CD4-positive, alpha-beta T cell treated with Interleukin-21 for 1 hour (primary cell): Measurements from ENCODE around the gene TCP11L2.
"Not testable (repeated sequence)": the region's sequence is repeated elsewhere in the genome, so short reads cannot be mapped to it uniquely, and the experiment has no call there.

Source experiments
- DNase-seq: peaks from one replicate; pipeline ENCODE4 v3.0.0-alpha.2; 2020

TCP11L2 gene

DNA sequence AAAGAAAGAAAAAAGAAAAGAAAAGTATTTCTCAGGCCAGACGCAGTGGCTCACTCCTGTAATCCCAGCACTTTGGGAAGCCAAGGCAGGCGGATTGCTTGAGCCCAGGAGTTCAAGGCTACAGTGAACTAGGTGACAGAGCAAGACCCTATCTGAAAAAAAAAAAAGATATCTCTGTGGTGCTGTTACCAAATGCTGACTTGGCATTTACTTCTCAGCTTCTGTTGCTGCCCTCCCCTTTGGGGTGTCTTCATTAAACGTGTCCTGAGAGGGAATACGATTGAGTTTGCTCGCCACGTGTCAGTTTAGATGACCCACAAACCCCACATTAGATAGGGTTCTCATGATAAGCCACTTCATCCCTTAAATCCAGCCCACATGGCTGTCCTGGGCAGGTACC lies 50.6 kb downstream of the TCP11L2 start:
- DNase-seq: no peak

DNA sequence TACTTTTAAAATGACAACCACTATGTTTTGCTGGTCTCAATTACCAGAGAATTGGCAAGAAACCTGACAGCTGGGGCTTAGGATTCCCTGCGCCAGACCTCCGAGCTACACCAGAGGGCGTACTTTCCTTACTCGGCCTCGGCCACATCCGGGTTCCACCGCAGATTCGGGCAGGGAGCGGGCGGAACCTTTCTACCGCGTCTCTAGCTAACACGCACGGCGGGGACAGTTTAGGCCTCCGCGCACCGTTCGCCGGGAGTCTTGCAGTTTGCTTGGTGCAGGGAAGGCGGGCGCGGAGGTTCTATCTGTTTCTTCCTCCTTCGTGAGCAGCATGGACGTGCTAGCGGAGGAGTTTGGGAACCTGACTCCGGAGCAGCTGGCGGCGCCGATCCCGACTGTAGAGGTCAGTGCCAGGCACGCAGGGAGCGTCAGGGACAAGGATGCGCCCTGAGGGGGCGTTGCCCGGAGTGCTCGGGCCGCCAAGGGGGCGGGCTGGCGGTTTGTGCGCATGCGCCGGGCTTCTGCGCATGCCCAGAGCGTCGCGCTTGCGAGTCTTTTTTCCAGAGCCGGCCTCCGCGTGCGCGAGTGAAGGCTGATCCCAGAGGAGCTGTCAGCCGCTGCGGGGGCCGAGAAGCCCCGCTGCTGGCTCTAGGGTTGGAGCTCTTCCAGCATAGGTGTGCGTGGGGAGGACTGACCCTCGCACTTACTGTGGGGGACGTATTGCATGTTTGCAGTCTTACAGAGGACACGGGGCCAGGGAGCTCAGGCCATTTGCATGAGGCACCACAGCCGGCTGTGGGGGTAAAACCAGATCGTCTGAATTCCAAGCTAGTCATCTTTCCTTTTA lies 55.2 kb downstream of the TCP11L2 start, which contains the start of gene POLR3B:
TSS of gene POLR3B (plus strand) at position 200 of the 847 bp plus-strand sequence. CDS start at position 332, 132 bp downstream.
- peak; percentile 96 for DNase-seq

DNA sequence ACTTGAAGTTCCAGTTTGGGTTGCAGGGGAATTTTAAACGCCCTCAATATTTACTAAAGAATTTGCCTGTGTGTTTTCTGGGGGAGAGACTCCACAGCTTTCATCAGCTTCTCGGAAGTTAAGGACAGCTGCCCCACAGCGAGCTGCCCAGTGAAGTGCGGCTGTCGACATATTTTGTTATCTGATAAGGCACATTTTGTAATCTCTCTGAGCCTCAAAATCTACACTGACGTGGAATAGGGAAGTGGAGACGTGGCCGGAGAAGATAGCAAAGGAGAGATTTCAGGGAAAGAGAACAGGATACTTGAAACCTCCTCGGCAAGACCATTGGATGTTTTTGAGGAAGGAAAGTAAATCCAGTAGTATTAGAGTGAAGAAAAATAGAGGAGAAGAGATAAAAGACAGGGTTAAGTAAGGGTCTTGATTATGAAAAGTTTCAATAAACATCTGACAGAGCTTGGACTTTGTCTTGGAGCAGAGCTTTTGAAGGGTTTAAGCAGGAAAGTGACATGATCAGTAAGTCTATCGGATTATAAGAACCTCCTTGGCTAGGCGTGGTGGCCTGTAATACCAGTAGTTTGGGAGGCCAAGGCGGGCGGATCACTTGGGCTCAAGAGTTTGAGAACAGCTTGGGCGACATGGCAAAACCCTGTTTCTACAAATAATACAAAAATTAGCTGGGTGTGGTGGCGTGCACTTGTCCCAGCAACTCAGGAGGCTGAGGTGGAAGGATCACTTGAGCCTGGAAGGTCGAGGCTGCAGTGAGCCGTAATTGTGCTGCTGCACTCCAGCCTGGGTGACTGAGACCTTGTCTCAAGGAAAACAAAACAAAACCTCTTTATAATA lies 56.1 kb downstream of the TCP11L2 start:
- DNase-seq: no peak

GRCh38 chr12:106359646-106360399 lies 57.3 kb downstream of the TCP11L2 start:
- no peak for DNase-seq

DNA sequence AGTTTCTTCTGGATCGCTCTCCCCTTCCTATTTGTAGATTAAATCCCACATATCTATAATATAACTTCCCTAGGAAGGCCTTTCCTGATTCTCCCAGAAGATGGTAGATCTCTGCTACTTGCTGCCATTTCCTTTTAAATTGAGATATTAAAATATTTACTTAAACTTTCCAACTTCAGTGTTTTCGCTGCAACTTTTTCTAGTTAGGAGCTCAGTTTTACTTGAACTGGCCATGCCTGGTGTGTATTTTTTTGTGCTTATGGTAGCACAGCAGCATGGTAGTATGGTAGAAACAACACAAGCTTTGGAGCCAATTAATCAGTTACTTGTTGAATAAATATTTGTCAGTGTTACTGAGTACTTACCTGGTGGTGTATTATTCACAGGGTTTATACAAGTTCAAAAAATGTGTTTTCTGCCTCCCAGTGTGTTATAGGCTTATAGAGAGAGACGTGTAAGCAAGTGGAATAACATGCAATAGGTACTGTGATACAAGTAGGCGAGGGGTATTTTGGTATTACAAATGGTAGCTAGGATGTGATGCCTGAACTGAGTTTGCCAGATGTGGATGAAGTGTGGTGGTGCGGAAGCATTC lies 58.0 kb downstream of the TCP11L2 start:
- no peak for DNase-seq

DNA sequence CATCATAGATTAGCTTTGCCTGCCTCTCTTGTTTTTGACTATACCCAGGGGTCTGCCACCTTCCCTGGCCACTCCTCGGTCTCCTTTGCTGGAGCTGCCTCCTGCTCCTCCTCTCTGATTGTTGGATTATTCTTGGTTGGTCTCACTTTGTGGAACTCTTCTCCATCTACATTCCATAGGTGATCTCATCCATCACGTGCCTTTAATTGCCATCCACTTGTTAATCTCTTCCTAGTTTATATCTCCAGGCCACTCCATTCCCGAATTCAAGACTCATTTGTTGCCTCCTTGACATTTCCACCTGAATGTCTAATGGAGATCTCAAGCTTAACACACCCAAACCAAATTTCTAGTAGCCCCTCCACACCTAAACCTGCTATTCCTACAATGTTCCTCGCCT lies 60.4 kb downstream of the TCP11L2 start:
- no peak for DNase-seq

DNA sequence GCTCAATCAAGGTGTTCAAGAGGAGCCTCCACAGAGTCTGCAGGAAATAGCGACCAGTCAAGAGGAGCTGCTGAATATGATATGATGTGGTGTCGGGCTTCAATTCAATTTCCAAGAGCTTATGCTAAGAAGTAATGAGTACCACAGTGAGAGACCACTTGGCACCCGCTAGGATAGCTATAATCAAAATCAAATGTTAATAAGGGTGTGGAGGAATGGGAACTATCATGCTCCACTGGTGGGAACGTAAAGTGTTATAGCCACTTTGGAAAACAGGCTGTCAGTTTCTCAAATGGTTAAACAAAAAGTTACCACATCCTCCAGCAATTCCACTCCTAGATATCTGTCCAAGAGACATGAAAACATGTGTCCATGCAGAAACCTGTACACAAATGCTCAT lies 61.7 kb downstream of the TCP11L2 start:
- no peak for DNase-seq

DNA sequence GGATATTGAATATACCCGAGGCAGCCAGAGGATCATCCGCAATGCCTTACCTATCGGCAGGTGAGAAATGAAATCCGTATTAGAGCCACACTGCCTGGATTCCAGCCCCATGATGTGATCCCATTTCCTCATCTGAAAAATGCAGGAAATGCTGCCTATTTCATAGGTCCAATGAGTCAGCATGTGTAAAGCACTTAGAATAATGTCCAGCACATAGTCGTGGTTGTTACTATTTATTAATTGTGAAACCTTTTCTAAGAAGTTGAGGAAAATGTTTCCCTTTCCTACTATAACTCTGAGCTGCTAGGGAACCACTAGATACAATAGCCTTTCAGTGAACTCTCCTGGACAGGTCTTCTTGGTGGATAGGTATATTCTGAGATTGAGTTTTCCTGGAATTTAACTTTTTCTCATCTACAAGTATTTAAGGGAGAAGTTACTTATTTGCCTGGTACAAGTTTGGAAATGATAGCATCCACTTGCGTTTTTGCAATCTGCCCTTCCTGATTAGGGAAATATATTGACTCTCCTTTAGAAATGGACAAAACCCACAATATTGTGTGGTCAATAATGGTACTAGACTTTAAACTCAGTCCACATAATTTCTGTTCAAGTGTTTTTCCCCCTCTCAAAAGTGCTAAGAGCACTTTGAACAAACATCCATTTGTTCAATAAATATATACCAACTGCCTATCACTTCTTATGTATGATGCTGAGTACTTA lies 67.3 kb downstream of the TCP11L2 start:
- no peak for DNase-seq

- no peak for DNase-seq
These were observed 76.3 kb downstream of the TCP11L2 start for GRCh38 chr12:106378788-106379187.

DNA sequence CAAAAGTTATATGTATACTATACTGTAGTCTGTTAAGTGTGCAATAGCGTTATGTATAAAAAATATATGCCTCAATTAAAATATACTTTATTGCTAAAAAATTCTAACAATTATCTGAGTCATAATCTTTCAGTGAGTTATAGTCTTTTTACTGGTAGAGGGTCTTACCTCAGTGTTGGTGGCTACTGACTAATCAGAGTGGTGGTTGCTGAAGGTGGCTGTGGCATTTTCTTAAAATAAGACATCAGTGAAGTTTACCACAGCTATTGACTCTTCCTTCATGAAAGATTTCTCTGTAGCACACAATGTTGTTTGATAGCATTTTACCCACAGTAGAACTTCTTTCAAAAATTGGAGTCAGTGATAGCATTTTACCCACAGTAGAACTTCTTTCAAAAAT lies 78.4 kb downstream of the TCP11L2 start:
- no peak for DNase-seq

DNA sequence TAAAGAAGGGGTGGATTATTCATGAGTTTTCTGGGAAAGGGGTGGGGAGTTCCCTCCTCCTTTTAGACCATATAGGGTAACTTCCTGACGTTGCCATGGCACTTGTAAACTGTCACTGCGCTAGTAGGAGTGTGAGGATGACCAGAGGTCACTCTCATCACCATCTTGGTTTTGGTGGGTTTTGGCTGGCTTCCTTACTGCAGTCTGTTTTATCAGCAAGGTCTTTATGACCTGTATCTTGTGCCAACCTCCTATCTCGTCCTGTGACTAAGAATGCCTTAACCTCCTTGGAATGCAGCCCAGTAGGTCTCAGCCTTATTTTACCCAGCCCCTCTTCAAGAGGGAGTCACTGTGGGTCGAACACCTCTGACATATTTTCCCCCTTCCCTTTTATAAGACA lies 79.3 kb downstream of the TCP11L2 start:
- not testable (repeated sequence) for DNase-seq

GRCh38 chr12:106386813-106387535 lies 84.4 kb downstream of the TCP11L2 start:
- no peak for DNase-seq

- DNase-seq: no peak
These were observed 85.4 kb downstream of the TCP11L2 start for GRCh38 chr12:106387848-106388377.

DNA sequence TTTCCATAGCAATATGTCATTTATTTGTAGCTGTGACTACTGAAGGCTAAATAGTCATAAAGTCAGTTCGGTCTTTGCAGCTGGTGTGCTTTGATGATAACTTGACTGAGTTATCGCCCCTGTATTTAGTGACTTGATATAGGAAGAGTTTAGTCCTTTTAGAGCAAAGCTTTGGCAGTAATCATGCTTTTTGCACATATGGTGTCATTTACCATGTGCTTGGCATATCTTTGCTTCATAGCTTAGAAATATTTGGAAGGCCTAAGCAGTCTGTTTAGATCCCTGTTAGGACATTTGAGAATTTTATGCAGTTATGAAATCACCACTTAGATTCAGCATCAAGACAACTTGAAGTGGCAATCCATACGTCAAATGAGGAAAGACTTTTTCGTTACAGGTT lies 86.6 kb downstream of the TCP11L2 start:
- DNase-seq: no peak

GRCh38 chr12:106392759-106393158 lies 90.2 kb downstream of the TCP11L2 start:
- DNase-seq: no peak
